B cell (primary cell): ENCODE measurements around the gene PUM2.

Experiments used
- CTCF ChIP-seq: fragments of 200-600 bp; IDR thresholded peaks from one replicate; pipeline ENCODE4 v1.8.0; 2022; ENCODE audit warnings: antibody characterized with exemption, mild to moderate bottlenecking
- EZH2 ChIP-seq: IDR thresholded peaks from 2 replicates; pipeline ENCODE4 v1.6.1; 2012; ENCODE audit warnings: borderline replicate concordance, low read depth, mild to moderate bottlenecking, moderate library complexity, low read length; ENCODE audit not compliant: insufficient read depth, poor library complexity, severe bottlenecking

DNA sequence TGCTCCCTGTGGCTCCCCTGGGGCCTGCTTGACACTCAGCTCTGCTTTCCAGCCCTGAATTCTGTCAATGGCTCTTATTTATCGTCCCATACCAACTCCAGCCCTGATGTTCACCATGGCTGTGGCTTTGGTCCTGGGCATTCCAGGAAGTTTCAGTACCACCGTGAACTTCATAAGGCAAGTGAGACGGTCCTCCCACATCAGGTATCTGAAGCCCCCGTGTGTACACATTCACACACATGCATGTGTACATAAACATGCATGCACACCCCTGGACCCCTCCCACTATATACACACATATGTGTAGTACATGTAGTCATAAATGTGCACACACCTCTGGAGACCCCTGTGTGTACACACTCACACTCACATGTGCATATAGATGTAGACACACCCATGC is 43.3 kb upstream of the PUM2 start:
- TF ChIP-seq CTCF: no peak
- TF ChIP-seq EZH2: no peak
